Keratinocyte (primary cell): Measurements from ENCODE around the gene PRKAG2. TPM values are rescaled to one million over a fixed set of nuclear protein-coding genes. Genes with fewer than 3 reads are reported as not detected.

Experiments used
- DNase-seq: peaks from one replicate; pipeline ENCODE4 v3.0.0-alpha.2; 2011; ENCODE audit warnings: low read depth, missing footprints, low spot score
- FAIRE-seq: peaks from 2 replicates; lab custom pipeline; 2011; peaks lifted over from hg19 to GRCh38; lab: Jason Lieb, UNC
- H2AFZ ChIP-seq: 2 replicates; pipeline ENCODE4 v1.6.0; 2012; ENCODE audit warnings: low read length, control low read depth, inconsistent platforms; ENCODE audit not compliant: control insufficient read depth
- H3K27ac ChIP-seq: 2 replicates; pipeline ENCODE4 v1.5.1; 2011; ENCODE audit warnings: low read length; ENCODE audit not compliant: control insufficient read depth, insufficient read depth
- H3K27me3 ChIP-seq: 3 replicates; pipeline ENCODE4 v1.6.0; 2011; ENCODE audit warnings: low read length; ENCODE audit not compliant: control insufficient read depth, insufficient read depth; ENCODE audit errors: extremely low read depth
- H3K36me3 ChIP-seq, 2 experiments: 2 replicates in 1 of 2; 3 replicates in 1 of 2; pipeline ENCODE4 v1.5.1; 2011; ENCODE audit warnings: low read length in 2 of 2, mild to moderate bottlenecking in 1 of 2; ENCODE audit not compliant: control insufficient read depth in 2 of 2, insufficient read depth in 2 of 2; ENCODE audit errors: extremely low read depth in 1 of 2
- H3K4me1 ChIP-seq: 3 replicates; pipeline ENCODE4 v1.5.1; 2011; ENCODE audit warnings: low read length; ENCODE audit not compliant: control insufficient read depth, insufficient read depth; ENCODE audit errors: extremely low read depth
- H3K4me2 ChIP-seq: 3 replicates; pipeline ENCODE4 v1.6.0; 2011; ENCODE audit warnings: low read depth, low read length; ENCODE audit not compliant: control insufficient read depth, insufficient read depth; ENCODE audit errors: extremely low read depth
- H3K4me3 ChIP-seq, 3 experiments: fragments of 200-600 bp in 1 of 3; sonication (generic) in 1 of 3; 2 replicates in 2 of 3; 3 replicates in 1 of 3; pipeline ENCODE4 v1.5.1; 2011 to 2016; ENCODE audit warnings: low read length in 3 of 3, mild to moderate bottlenecking in 3 of 3, control low read depth in 2 of 3, inconsistent platforms in 1 of 3, low read depth in 1 of 3, mixed read lengths in 1 of 3, mixed run types in 1 of 3, moderate library complexity in 1 of 3; ENCODE audit not compliant: control insufficient read depth in 2 of 3, insufficient read depth in 2 of 3; ENCODE audit errors: extremely low read depth in 1 of 3
- H3K79me2 ChIP-seq: 2 replicates; pipeline ENCODE4 v1.6.0; 2012; ENCODE audit warnings: low read length; ENCODE audit not compliant: control insufficient read depth, insufficient read depth
- H3K9ac ChIP-seq: 3 replicates; pipeline ENCODE4 v1.6.0; 2011; ENCODE audit warnings: low read length; ENCODE audit not compliant: control insufficient read depth, insufficient read depth; ENCODE audit errors: extremely low read depth
- H3K9me1 ChIP-seq: 3 replicates; pipeline ENCODE4 v1.6.0; 2011; ENCODE audit warnings: low read length; ENCODE audit not compliant: control insufficient read depth, insufficient read depth; ENCODE audit errors: extremely low read depth
- H3K9me3 ChIP-seq: 2 replicates; pipeline ENCODE4 v1.5.1; 2012; ENCODE audit warnings: low read depth, low read length; ENCODE audit not compliant: control insufficient read depth
- H4K20me1 ChIP-seq: 3 replicates; pipeline ENCODE4 v1.6.0; 2011; ENCODE audit warnings: low read length; ENCODE audit not compliant: control insufficient read depth, insufficient read depth; ENCODE audit errors: extremely low read depth
- CTCF ChIP-seq, 3 experiments: IDR thresholded peaks in 1 of 3; conservative IDR thresholded peaks in 1 of 3; optimal IDR thresholded peaks in 1 of 3; 2 replicates in 2 of 3; 3 replicates in 1 of 3; pipeline versions ENCODE3 to v1.5.1; 2011; ENCODE audit warnings: low read length in 3 of 3, mild to moderate bottlenecking in 3 of 3, moderate library complexity in 2 of 3, control low read depth in 1 of 3, inconsistent platforms in 1 of 3; ENCODE audit not compliant: insufficient read depth in 2 of 3; ENCODE audit errors: extremely low read depth in 1 of 3
- EZH2 ChIP-seq: IDR thresholded peaks from one replicate; pipeline ENCODE4 v1.6.1; 2012; ENCODE audit warnings: inconsistent platforms, mild to moderate bottlenecking, low read length, moderate library complexity
- dilution Hi-C: fragments of 300-500 bp; cut with MboI; formaldehyde crosslinking; loops from one replicate; pipeline ENCODE4 v1.7.0; 2020; ENCODE audit warnings: low sequenced_read_pairs; ENCODE audit not compliant: extremely low pct_ligation_motif_present
- polyA plus RNA-seq, 5 experiments: library from polyadenylated mRNA; depleted of rRNA in 3 of 5; stranded (reverse) in 3 of 5; stranded (forward) in 1 of 5; unstranded in 1 of 5; fragments of >200 nt; gene quantifications; 1 replicate in 1 of 5; 2 replicates in 3 of 5; 3 replicates in 1 of 5; pipeline versions ENCODE4 v1.2.1 to v1.2.3, GENCODE V29; 2011 to 2012; ENCODE audit warnings: missing spikeins in 2 of 5, low read depth in 1 of 5, low replicate concordance in 1 of 5

The PRKAG2 gene
- polyA plus RNA-seq, 1 donor (not counting 4 experiments of a cell fraction or from before 2014, with no cell fraction given), result 39.5 TPM

GRCh38 chr7:151647874-151648273 is 229.0 kb downstream of the PRKAG2 start:
- Histone ChIP-seq H3K36me3 (no peaks in the 10 kb centered on the region), H3K27ac (no peak overlapping the region), H3K9ac (no peak overlapping the region), H3K9me3 (peaks cover 5% of the 10 kb centered on the region), H3K4me1 (peaks cover 30% of the 10 kb centered on the region), H4K20me1 (no peaks in the 10 kb centered on the region), H3K9me1 (no peaks in the 10 kb centered on the region), H3K4me3 (no peak overlapping the region), H3K4me2 (no peak overlapping the region), H3K27me3 (no peaks in the 10 kb centered on the region), H2AFZ (no peak overlapping the region), H3K79me2 (no peaks in the 10 kb centered on the region)
- DNase-seq, result no peak
- FAIRE-seq, result no peak
- no peak for TF ChIP-seq EZH2
- no peak for TF ChIP-seq CTCF (optimal IDR thresholded peaks at IDR 0.05 in 1 of 3, IDR thresholded peaks at IDR 0.05 in 1 of 3, conservative IDR thresholded peaks at IDR 0.05 in 1 of 3; ENCODE audit: extremely low read depth in 1 of 3, insufficient read depth in 2 of 3, low read length in 3 of 3)
- dilution Hi-C loops, result no loop called here

GRCh38 chr7:151647006-151647405 is 229.9 kb downstream of the PRKAG2 start:
- Histone ChIP-seq H3K9me3 (peaks cover 5% of the 10 kb centered on the region), H2AFZ (no peak overlapping the region), H3K9ac (no peak overlapping the region), H3K27me3 (no peaks in the 10 kb centered on the region), H3K4me3 (no peak overlapping the region), H4K20me1 (no peaks in the 10 kb centered on the region), H3K27ac (no peak overlapping the region), H3K79me2 (no peaks in the 10 kb centered on the region), H3K4me2 (no peak overlapping the region), H3K36me3 (no peaks in the 10 kb centered on the region), H3K4me1 (peaks cover 36% of the 10 kb centered on the region), H3K9me1 (no peaks in the 10 kb centered on the region)
- no peak for DNase-seq
- dilution Hi-C loops, result no loop called here
- no peak for TF ChIP-seq CTCF (optimal IDR thresholded peaks at IDR 0.05 in 1 of 3, IDR thresholded peaks at IDR 0.05 in 1 of 3, conservative IDR thresholded peaks at IDR 0.05 in 1 of 3; ENCODE audit: extremely low read depth in 1 of 3, insufficient read depth in 2 of 3, low read length in 3 of 3)
- no peak for TF ChIP-seq EZH2
- FAIRE-seq, result no peak
